ENCODE measurements around the gene RIT1. TPM values are rescaled to one million over a fixed set of nuclear protein-coding genes. Genes with fewer than 3 reads are reported as not detected.

RIT1 gene
- total RNA-seq, 1 donor from 2014 or later = 38.8 TPM

DNA sequence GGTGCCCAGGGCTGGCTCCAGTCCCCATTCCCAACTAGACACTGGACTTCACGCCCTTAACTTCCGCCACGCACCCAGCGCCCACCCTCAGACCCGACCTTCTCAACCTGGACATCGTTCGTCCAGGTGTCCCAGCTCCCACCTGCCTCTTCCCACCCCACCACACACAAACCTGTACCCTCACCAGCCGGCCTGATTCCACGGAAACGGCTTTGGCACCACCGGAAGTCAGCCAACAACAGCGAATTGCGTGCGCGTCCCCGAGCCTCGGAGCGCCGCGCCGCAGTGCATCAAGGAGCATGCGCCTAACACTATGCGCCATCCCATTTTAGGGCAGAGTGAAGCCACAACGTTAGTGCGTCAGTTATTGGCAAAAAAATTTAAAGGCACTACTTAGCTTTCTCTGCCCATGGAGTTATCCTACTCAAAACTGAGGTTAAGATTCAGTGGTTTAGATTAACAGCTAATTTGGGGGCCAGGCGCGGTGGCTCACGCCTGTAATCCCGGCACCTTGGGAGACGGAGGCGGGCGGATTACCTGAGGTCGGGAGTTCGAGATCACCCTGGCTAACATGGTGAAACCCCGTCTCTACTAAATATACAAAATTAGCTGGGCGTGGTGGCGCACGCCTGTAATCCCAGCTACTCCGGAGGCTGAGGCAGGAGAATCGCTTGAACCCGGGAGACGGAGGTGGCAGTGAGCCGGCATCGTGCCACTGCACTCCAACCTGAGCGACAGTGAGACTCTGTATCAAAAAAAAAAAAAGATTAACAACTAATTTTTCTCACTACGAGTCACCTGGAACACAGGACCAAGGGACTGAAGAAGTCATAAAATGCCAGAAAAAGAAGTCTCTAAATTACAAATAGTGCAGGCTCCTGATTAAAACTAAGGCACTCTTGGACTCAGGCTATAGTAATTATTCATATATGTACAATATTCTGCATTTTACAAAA is 53.9 kb downstream of the RIT1 start, which contains the start of gene GON4L:
GON4L (minus strand) TSS at position 240 of the 956 bp plus-strand sequence. CDS start 3,434 bp downstream, outside the sequence.
- TF ChIP-seq, protein P1, sequence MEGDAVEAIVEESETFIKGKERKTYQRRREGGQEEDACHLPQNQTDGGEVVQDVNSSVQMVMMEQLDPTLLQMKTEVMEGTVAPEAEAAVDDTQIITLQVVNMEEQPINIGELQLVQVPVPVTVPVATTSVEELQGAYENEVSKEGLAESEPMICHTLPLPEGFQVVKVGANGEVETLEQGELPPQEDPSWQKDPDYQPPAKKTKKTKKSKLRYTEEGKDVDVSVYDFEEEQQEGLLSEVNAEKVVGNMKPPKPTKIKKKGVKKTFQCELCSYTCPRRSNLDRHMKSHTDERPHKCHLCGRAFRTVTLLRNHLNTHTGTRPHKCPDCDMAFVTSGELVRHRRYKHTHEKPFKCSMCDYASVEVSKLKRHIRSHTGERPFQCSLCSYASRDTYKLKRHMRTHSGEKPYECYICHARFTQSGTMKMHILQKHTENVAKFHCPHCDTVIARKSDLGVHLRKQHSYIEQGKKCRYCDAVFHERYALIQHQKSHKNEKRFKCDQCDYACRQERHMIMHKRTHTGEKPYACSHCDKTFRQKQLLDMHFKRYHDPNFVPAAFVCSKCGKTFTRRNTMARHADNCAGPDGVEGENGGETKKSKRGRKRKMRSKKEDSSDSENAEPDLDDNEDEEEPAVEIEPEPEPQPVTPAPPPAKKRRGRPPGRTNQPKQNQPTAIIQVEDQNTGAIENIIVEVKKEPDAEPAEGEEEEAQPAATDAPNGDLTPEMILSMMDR (IDR thresholded peaks at IDR 0.05; ENCODE audit: insufficient read depth, low read length, poor library complexity, severe bottlenecking) = no peak
- DNase-seq (ENCODE audit: low read depth) = no peak
- no peaks in the 10 kb centered on the region for H3K27me3 ChIP-seq (ENCODE audit: control insufficient read depth, insufficient read depth, low read length)
- H3K4me3 ChIP-seq (ENCODE audit: low read depth, low read length) = peak within 1 kb of the TSS; percentile 93
- peaks cover 1% of the 10 kb centered on the region for H3K36me3 ChIP-seq (ENCODE audit: control insufficient read depth, insufficient read depth, low read length)

DNA sequence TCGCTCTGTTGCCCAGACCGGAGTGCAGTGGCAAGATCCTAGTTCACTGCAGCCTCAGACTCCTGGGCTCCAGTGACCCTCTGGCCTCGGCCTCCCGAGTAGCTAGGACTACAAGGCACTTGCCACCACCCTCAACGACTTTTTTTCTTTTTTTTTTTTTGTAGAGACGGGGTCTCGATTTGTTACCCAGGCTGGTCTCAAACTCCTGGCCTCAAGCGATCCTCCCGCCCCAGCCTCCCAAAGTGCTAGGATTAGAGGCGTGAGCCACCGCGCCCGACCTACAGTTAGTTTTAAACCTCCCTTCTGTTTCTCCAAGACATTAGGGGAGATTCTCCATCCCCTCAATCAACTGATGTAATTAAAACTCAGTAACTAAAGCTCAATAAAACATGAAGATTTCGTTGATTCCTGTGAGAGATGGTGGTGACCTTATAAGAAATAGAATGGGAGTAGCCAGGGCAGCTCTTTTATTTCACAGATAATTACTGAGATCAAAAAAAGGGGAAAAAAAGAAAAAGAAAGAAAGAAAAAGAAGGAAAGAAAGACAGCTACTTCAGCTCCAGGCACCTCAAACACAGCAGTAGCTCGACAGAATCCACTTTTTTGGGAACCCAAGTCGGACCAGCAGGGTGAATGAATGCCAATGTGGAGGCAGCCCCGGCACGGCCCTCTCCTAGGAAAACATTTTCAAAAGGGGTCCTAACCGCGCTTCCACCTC is 54.7 kb downstream of the RIT1 start:
- Histone ChIP-seq H3K4me3 (ENCODE audit: low read depth, low read length) (peak overlapping the region; percentile 93), H3K36me3 (ENCODE audit: control insufficient read depth, insufficient read depth, low read length) (peaks cover 1% of the 10 kb centered on the region), H3K27me3 (ENCODE audit: control insufficient read depth, insufficient read depth, low read length) (no peaks in the 10 kb centered on the region)
- no peak for DNase-seq (ENCODE audit: low read depth)
- TF ChIP-seq, protein P1 (IDR thresholded peaks at IDR 0.05; ENCODE audit: insufficient read depth, low read length, poor library complexity, severe bottlenecking) = no peak

DNA sequence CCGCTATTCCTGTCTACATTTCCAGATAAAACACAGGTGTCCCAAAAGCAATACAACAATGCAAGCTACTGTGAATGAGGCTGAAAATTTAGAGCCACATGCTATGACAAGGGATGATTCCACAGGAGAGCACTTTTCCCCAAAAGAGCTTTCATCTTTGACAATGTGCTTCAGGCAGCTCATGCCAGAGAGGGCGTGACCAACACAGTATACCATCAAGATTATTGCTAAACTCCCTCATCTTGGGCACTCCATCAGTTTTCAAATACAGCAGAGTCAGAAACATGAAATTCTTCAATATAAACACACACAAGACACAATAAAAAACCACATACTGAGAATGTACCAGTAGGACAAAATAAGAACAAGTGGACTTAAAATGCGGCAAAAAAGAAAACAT is 60.8 kb downstream of the RIT1 start:
- Histone ChIP-seq H3K27me3 (ENCODE audit: control insufficient read depth, insufficient read depth, low read length) (no peaks in the 10 kb centered on the region), H3K4me3 (ENCODE audit: low read depth, low read length) (no peak overlapping the region), H3K36me3 (ENCODE audit: control insufficient read depth, insufficient read depth, low read length) (peaks cover 1% of the 10 kb centered on the region)
- TF ChIP-seq, protein P1 (IDR thresholded peaks at IDR 0.05; ENCODE audit: insufficient read depth, low read length, poor library complexity, severe bottlenecking) = no peak
- no peak for DNase-seq (ENCODE audit: low read depth)

DNA sequence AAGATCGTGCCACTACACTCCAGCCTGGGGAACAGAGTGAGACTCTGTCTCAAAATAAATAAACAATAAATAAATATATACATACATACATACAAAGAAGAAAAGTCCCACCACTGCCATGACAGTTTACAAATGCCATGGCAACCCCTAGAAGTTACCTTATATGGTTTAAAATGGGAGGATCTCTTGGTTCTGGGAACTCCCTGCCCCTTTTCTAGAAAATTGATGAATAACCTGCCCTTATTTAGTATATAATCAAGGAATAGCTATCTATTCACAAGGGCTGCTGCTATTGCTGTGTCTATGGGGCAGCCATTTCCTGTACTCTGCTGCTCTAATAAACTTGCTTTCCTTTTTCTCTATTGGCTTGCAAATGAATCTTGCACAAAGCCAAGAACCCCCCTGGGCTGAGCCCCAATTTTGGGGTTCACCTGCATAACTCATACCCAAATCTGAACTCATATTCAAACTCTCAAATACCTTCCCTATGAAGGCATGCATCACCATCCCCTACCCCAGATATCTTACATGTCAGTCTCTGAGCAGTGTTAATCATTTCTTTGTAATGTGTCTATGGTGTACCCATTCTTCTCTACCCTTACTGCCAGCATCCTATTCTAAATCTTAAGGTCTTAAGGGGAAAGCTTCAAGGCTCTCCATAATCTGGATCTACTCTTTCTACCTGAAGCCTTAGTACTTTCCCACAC is 63.2 kb downstream of the RIT1 start:
- no peak for DNase-seq (ENCODE audit: low read depth)
- H3K27me3 ChIP-seq (ENCODE audit: control insufficient read depth, insufficient read depth, low read length) = no peaks in the 10 kb centered on the region
- H3K4me3 ChIP-seq (ENCODE audit: low read depth, low read length) = no peak overlapping the region
- TF ChIP-seq, protein P1 (IDR thresholded peaks at IDR 0.05; ENCODE audit: insufficient read depth, low read length, poor library complexity, severe bottlenecking) = no peak
- H3K36me3 ChIP-seq (ENCODE audit: control insufficient read depth, insufficient read depth, low read length) = no peaks in the 10 kb centered on the region

Other genes starting within 250 kb of the RIT1 start
- 21.4 and 32.7 TPM in 2 replicates for gene YY1AP1, start 222.6 kb downstream of the RIT1 start, total RNA-seq
- 134 and 194 TPM in 2 replicates for gene DAP3, start 222.3 kb downstream of the RIT1 start, total RNA-seq
- 25.3 and 27.7 TPM in 2 replicates for gene GON4L, start 54.1 kb downstream of the RIT1 start, total RNA-seq
- 23.4 and 28.1 TPM in 2 replicates for gene SYT11, start 51.8 kb downstream of the RIT1 start, total RNA-seq
- 31.5 and 32.2 TPM in 2 replicates for gene KHDC4, start 23.1 kb upstream of the RIT1 start, total RNA-seq
- not detected in 2 replicates for gene RXFP4, start 30.3 kb upstream of the RIT1 start, total RNA-seq
- 197 and 230 TPM in 2 replicates for gene ARHGEF2, start 67.2 kb upstream of the RIT1 start, total RNA-seq
- 348 and 428 TPM in 2 replicates for gene SSR2, start 109.6 kb upstream of the RIT1 start, total RNA-seq
- 28.2 and 30.5 TPM in 2 replicates for gene UBQLN4, start 142.4 kb upstream of the RIT1 start, total RNA-seq
- 96.5 and 108 TPM in 2 replicates for gene LAMTOR2, start 143.4 kb upstream of the RIT1 start, total RNA-seq
- gene RAB25, start 149.8 kb upstream of the RIT1 start, total RNA-seq = 30.4 and 46.0 TPM in 2 replicates
- 34.5 and 34.6 TPM in 2 replicates for gene MEX3A, start 171.1 kb upstream of the RIT1 start, total RNA-seq
- gene LMNA, start 203.4 kb upstream of the RIT1 start, total RNA-seq = 251 and 280 TPM in 2 replicates
- 2.6 and 3.8 TPM in 2 replicates for gene SEMA4A, start 242.2 kb upstream of the RIT1 start, total RNA-seq